Activated T-cell treated with anti-CD3 and anti-CD28 coated beads, Interleukin-2, amount 50 U/mL, for 48 hours (primary cell): Measurements from ENCODE around the gene NKPD1.

Source experiments
- DNase-seq, 2 experiments: peaks; one replicate each; pipeline ENCODE4 v3.0.0-alpha.2; 2020

The NKPD1 gene, protein sequence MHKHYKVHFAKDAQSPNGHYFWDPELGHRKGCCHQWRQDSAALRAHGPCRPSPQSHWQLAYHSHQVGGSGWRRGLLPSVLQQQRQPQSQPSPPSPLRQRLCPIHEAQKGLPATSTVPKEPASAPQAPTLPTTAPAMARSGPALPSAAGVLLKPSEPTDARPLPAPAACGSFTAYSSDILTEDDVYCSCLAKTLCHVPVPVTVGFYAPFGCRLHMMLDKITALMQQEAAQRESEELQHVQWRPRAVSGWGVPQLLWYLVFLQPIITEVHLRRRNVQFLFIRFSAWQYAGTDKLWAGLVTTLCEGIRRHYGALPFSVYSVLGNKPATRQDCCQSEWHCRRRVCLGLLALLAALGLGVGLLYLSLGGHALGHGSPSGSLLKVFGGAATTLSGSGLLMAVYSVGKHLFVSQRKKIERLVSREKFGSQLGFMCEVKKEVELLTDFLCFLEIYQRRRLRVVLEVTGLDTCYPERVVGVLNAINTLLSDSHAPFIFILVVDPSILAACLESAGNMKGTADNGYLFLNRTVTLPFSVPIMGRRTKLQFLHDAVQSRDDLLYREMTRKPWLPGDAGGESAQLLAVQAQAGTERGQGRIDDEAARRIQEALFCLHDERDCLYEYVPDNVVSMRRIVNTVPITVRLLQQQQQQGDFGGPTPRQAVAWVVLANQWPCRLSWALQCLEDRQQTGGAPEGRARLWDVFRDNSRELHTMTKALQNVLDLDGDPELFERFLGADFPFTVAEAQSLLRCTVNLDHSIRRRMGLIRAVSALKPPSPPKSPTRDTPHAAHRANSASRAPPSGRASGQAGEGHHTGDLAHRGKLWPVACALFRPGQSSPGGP

DNA sequence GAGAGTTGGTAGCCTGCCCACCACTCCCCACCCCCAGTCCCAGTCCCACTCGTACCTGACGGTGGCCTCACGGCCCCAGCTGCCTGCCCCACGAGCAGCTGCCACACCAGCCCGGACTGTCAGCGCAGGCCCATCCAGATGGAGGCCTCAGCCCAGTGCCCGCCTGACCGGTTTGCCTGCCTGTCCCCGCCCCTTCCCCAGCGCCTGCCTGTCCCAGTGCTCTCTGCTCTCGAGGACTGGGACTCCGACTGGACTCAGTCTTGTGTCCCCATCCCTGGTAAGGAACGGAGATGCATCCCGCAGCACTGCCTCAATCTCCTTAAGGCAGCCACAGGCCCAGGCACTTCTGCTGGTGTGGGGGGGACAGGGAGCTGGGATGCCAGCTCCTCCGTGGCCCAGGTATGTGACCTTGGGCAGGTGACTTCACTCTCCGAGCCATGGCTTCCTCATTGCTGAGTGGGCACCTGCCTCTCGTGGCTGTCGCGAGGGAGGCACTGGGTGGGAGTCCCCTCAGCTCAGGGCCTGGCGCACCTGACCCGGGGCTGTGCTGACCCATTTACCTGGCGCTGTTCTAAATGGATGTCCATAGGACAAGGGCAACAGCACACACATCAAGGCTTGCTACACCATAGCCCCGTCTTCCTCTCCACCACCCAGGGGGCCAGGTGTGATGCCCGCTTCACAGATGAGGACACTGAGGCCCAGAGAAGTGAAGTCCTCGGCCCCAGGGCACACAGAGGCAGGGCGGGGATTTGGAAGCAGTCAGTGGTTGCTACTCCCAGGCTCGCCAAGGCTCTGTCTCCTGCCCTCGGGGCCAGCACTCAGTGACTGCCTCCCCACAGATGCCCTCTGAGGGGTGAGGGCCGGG is at the start of gene NKPD1:
Gene NKPD1, minus strand, starts transcription at position 113 of the 868 bp plus-strand sequence. CDS start 832 bp downstream, outside the sequence.
- DNase-seq, result no peak

DNA sequence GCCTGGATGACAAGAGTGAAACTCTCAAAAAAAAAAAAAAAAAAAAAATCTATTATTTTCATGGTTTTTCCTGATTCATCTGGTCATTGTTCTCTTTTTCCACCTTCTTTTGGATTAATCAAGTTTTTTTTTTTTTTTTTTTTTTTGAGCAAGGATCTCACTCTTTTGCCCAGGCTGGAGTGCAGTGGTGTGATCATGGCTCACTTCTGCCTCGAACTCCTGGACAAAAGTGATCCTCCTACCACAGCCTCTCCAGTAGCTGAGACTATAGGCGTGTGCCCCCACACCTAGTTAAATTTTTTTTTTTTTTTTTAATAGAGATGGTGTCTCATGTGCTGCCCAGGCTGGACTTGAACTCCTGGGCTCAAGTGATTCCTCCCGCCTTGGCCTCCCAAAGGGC is 45.5 kb upstream of the NKPD1 start:
- no peak for DNase-seq

DNA sequence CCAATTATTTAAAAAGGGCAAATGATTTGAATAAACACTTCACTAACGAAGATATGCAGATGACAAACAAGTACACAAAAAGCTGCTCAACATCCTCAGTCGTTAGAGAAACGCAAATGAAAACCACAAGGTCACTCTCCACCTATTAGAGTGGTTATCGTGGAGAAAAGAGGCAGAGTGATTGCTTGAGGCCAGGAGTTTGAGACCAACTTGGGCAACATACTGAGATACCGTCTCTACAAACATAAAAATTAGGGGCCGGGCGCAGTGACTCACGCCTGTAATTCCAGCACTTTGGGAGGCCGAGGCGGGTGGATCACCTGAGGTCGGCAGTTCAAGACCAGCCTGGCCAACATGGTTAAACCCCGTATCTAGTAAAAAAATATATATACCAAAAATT is 45.0 kb upstream of the NKPD1 start:
- DNase-seq, result no peak

DNA sequence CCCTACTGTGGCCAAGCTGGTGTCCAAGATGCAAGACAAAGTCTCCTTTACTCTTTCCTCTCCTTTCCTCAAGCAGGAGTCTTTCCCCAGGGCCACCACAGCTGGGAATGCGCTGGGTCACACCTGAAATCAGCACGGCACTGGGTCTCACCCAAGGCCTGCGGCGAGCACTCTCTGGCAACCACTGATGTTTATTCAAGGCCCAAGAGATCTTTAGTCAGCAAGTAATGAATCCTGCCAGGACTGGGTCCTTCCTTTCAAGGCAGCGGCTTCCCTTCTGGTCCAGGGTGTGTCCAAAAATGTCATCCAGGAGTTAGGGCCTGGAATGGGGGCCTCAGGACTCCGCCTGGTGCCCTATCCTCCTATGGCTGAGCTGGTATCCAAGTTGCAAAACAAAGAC is 41.9 kb upstream of the NKPD1 start:
- no peak for DNase-seq

DNA sequence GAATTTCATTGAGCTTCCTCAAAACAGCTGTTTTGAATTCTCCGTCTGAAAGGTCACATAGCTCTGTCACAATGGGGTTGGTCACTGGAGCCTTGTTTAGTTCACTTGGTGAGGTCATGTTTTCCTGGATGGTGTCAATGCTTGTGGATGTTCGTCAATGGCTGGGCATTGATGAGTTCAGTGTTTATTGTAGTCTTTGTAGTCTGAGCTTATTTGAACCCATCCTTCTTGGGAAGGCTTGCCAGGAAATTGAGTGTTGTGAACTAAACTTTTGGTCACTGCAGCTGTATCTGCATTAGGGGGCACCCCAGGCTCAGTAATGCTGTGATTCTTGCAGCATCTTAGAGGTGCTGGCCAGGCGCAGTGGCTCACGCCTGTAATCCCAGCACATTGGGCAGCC is 39.8 kb upstream of the NKPD1 start:
- no peak for DNase-seq

DNA sequence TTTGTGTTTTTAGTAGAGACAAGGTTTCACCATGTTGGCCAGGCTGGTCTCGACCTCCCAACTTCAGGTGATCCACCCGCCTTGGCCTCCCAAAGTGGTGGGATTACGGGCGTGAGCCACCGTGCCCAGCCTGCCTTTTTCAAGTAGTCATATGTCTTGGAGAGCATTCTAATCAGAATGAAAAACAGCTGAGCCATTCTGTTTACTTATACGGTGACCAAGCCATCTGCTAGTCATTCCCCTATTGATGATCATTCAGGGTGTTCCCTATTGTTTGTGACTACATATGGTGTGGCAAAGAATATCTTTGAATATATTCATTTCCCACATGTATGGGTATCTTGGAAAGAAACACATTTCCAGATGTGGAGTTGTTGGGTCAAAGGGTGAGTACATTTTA is 35.0 kb upstream of the NKPD1 start:
- no peak for DNase-seq

DNA sequence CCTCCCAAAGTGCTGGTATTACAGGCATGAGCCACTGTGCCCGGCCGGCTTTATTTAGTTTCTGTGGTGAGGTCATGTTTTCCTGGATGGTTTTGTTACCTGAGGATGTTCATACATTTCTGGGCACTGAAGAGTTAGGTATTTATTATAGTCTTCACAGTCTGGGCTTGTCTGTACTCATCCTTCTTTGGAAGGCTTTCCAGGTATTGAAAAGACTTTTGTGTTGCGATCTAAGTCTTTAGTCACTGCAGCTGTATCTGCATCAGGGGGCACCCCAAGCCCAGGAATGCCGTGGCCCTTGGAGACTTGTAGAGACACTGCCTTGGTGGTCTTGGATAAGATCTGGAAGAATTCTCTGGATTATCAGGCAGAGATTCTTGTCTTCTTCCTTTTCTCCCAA is 30.6 kb upstream of the NKPD1 start:
- DNase-seq, result no peak

DNA sequence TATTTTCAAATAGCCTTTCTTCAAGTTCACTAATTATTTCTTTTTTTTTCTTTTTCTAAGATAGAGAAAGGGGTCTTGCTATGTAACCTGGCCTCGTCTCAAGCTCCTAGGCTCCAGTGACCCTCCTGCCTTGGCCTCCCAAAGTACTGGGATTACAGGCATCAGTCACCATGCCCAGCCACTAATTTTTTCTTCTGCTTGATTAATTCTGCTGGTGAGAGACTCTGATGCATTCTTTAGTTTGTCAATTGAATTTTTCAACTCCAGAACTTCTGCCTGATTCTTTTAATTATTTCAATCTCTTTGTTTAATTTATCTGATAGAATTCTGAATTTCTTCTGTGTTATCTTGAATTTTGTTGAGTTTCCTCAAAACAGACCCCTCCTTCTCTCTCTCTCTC is 29.2 kb upstream of the NKPD1 start:
- no peak for DNase-seq

DNA sequence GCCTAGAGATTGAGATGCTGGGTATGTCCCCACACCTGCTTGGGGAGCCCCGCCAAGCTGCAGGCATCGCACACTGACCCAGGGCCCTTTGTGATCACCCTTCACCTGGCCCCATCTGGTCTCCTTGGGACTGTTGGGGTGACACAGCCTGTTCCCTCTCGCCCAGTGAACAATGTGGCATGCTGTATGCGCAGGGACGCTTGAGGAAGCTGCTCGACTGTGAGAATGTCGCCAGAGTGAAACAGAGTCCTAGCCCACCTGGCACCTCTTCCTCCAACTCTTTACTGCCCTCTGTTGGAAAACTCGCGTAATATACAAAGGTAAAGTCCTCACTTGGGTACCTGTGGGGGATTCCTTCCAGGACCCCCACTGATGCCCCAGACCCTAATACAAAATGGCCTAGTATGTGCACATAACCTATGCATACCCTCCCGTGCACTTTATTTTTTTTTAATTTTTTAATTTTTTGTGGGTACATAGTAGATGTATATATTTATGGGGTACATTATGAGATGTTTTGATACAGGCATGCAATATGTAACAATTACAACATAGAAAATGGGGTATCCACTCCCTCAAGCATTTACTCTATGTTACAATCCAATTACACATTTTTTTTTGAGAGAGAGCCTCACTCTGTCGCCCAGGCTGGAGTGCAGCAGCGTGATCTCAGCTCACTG is 26.8 kb upstream of the NKPD1 start:
- DNase-seq, result peak in 1 of 2 experiments; percentile 41

DNA sequence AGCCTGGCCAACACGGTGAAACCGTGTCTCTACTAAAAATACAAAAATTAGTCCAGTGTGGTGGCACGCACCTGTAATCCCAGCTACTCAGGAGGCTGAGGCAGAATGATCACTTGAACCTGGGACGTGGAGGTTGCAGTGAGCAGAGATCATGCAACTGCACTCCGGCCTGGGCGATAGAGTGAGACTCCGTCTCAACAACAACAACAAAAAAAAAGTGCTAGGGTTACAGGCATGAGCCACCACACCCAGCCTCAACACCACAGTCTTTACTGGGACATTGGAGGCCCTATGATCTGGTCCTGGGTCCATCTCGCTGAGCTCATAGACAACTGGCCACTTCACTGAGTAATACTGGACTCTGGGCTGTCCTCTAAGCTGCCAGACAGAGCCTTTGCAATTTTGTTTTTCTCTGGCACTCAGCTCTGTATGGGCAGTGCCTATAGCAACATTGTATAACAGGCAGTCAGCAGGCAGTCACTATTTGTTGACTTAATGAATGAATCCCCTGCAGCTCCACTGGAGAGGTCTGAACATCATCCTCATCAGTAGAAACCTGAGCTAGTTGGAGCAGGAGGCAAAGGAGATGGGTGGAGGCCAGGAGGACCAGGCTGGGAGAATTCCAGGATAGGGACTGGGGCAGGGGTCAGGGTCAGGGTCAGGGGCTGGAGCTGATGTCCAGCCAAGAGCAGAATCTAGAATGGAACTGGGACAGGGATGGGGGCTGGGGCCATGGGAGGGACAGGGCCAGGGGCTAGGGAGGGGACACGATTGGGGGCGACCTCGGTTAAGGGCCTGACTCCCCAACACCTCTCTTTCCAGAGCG is 25.9 kb upstream of the NKPD1 start:
- no peak for DNase-seq

DNA sequence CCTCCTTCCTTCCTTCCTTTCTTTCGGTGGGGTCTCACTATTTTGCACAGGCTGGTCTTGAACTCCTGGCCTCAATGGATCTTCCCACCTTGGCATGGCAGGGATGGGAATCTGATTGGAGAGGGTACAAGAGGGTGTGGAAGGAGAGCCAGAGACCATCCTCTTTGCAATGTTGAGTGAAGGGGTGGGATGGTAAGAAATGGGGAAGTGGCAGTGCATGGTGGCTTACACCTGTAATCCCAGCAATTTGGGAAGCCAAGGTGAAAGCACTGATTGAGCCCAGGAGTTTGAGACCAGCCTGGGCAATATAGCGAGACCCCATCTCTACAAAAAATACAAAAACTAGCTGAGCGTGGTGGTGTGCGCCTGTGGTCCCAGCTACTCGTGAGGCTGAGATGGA is 23.3 kb upstream of the NKPD1 start:
- DNase-seq, result no peak

DNA sequence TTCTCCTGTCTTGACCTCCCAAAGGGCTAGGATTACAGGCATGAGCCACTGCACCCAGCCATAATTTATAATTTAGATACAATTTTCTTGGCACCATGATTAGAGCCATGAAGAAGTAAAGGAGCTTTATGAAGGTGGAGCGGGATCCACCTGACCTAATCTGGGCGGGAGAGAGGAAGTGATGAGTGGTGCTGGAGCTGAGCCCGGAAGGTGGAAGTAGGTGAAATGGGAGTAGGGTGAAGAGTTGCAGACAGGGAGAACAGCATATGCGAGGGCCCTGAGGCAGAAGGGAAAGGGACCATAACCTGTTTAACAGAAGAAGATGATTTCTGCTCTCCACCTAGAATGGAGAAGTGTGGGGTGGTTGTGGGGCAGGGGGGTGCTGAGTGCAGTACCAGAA is 22.0 kb upstream of the NKPD1 start:
- no peak for DNase-seq

DNA sequence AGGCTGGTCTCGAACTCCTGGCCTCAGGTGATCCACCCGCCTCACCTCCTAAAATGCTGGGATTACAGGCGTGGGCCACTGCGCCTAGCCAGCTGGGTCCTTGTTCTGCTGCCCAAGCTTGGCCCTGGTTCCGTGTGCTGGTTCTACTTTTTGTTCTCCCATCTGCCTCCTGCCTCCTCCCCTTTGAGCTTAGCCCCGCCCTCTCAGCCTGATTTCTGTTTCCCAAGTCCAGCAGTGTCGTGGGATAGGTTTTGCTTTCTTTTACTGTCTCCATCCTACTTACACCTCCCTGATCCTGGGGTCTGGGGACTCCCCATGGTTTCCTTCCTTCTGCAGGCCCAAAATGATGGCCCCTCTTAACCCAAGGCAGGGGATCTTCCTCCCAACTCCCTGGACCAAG is 20.2 kb upstream of the NKPD1 start:
- no peak for DNase-seq

DNA sequence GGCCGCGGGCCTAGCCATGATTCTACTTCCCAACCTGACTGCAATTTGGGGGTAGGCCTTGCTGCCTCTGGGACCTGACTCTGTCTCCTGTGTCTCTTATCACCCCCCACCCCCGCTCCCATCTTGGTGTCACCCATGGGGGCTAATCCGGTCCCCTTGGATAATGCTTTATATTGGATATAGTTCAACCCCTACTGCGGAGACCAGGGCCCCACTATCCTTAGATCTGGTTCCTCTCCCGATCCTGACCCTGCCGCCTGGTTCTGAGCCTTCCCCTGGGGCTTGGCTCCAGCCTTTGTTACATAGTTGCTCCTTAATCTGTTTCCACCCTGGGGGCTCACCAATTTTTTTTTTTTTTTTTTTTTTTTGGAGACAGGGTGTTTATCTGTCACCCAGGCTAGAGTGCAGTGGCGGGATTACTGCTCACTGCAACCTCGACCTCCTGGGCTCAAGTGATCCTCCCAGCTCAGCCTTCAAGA is 19.1 kb upstream of the NKPD1 start:
- no peak for DNase-seq

DNA sequence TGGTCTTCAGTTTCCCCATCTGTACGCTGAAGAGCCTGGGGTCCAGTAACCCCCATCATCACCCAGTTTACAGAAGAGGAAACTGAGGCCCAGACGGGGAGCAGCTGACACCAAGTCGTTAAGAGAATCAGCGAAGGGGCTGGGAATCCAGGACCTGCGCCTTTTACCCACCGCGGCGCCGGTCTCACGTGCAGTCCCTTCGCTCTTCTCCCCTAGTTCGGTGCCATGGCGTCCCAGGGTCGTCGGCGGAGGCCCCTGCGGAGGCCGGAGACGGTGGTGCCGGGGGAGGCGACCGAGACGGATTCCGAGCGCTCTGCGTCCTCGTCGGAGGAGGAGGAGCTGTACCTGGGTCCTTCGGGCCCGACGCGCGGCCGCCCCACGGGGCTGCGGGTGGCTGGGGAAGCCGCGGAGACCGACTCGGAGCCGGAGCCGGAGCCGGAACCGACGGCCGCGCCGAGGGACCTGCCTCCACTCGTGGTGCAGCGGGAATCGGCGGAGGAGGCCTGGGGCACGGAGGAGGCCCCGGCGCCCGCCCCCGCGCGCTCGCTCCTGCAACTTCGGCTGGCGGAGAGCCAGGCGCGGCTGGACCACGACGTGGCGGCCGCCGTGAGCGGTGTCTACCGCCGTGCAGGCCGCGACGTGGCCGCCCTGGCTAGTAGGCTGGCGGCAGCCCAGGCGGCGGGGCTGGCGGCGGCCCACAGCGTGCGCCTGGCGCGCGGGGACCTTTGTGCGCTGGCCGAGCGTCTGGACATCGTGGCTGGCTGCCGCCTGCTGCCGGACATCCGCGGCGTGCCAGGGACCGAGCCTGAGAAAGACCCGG is 18.5 kb upstream of the NKPD1 start:
- peak; percentile 60 to 70 for DNase-seq

DNA sequence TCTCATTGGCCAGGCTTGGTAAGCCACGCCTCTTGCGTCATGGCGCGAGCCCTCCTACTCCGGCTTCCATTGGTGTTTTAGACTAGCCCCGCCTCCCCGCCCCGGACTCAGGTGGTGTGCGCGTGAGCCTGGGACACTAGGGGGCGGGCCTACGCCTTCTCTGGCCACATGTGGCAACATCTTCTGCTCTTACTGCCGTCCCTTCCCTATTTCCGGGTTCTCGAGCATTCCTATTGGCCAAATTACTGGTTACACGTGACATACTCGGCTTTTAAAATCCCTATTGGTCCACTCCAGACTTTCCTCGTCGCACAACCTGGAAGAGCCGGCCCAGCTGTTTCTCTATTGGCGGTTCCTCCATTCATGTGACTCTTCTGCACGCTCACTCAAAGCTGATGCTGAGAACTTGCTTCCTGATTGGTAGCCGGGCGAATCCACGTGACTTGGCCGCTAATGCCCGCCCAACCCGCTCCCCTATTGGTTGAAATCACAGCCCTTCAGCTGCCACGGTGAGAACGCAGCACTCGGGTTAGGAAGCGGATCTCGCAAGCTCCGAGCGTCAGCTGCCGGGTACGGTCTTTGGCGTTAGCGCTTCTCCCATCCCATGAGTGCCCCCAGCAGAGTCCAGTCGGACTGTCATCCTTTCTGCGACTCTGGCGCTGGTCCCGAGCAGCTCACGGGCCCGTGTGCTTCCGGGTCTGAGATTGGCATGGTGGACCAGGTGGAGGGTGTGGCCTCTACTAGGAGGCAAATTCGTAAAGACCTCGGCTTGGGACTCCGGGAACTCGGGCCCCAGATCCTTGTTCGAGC is 17.7 kb upstream of the NKPD1 start, which contains the start of gene BLOC1S3:
Gene BLOC1S3, plus strand, starts transcription at position 523 of the 810 bp plus-strand sequence. CDS start 513 bp downstream, outside the sequence.
- peak; percentile 100 for DNase-seq

DNA sequence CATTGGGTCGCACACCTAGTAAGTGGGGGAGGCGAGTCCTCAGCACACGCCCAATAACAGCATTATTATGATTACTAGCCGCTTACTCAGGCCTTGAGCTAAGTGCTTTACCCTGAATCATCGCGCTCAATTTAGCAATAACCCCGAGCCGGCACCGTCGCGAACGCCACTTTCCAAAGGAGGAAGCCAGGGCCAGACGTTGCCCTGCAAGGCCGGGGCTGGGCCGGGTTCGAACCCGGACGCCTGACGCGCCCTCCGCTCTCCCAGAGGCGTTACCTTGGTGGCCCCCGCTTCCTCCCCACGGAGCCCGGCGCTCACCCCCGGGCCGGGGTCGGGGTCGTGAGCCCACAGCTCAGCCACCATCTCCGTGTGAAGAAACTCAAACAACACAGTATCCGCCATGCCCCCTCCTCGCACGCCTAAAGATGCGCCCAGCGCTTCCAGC is 17.1 kb upstream of the NKPD1 start, which contains the start of gene TRAPPC6A:
Gene TRAPPC6A, minus strand, starts transcription at position 421 of the 445 bp plus-strand sequence. Its CDS starts 19 bp downstream, at position 402.
- no peak for DNase-seq

DNA sequence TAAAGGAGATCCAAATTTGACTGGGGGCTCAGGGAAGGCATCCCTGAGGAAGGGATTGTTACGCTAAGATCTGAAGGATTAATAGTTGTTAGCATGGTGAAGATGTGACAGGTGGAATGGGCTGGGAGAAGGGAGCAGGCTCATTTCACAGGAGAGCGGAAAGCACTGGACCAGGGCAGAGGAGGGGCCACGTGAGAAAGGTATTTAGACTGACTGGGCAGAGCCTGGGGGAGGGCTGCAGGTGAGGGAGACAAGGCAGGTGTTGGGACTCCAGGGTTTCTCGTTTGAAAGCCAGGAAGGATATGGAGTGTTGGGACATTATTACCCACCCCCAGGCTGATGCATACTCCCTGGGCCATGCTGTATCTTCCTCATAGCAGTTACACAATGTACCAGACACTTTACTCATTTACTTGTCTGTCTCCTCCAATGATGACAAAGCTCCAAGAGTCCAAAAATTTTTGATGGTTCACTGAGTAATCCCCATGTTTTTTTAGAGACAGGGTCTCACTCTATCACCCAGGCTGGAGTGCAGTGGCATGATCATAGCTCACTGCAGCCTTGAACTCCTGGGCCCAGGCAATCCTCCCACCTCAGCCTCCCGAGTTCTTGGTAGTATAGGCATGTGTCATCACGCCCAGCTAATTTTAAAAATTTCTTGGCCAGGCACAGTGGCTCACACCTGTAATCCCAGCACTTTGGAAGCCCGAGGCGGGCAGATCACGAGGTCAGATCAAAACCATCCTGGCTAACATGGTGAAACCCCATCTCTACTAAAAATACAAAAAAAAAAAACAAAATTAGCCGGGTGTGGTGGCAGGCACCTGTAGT is 14.9 kb upstream of the NKPD1 start:
- DNase-seq, result no peak
